NCI-H146 treated with DMSO at 0.1 percent for 48 hours (cell line): ENCODE measurements around the gene HOXA2.

Experiments
- DNase-seq: peaks from one replicate; lab custom pipeline; 2025; ENCODE audit not compliant: unreplicated experiment; lab: John Stamatoyannopoulos, UW

Gene HOXA2

GRCh38 chr7:27102581-27103442 is at the start of gene HOXA2:
Gene HOXA2, minus strand, starts transcription at chr7:27102683. Its CDS starts 183 bp downstream, at chr7:27102500.
- DNase-seq = no peak

GRCh38 chr7:27151341-27151930 is 49.0 kb upstream of the HOXA2 start:
- DNase-seq = no peak

GRCh38 chr7:27150568-27151340 is 48.3 kb upstream of the HOXA2 start:
- no peak for DNase-seq

GRCh38 chr7:27149842-27150567 is 47.5 kb upstream of the HOXA2 start:
- no peak for DNase-seq

- no peak for DNase-seq
Observed at GRCh38 chr7:27148756-27149641, 46.5 kb upstream of the HOXA2 start.

- no peak for DNase-seq
Observed at GRCh38 chr7:27148031-27148755, 45.7 kb upstream of the HOXA2 start.

- DNase-seq = peak; percentile 42
Observed at GRCh38 chr7:27147199-27148030, 44.9 kb upstream of the HOXA2 start, which contains the start of gene HOXA6. Gene HOXA6, minus strand, starts transcription at chr7:27147774. Its CDS starts 25 bp downstream, at chr7:27147749.

GRCh38 chr7:27146491-27147198 is 44.2 kb upstream of the HOXA2 start:
- no peak for DNase-seq

GRCh38 chr7:27145914-27146412 is 43.5 kb upstream of the HOXA2 start:
- DNase-seq = no peak

- no peak for DNase-seq
Observed at GRCh38 chr7:27145165-27145913, 42.9 kb upstream of the HOXA2 start.

GRCh38 chr7:27144781-27145164 is 42.3 kb upstream of the HOXA2 start:
- DNase-seq = no peak

GRCh38 chr7:27143950-27144780 is 41.7 kb upstream of the HOXA2 start:
- DNase-seq = no peak

- no peak for DNase-seq
Observed at GRCh38 chr7:27143023-27143949, 40.8 kb upstream of the HOXA2 start, which contains the start of gene HOXA5. Gene HOXA5, minus strand, starts transcription at chr7:27143681. Its CDS starts 74 bp downstream, at chr7:27143607.

GRCh38 chr7:27142580-27143022 is 40.1 kb upstream of the HOXA2 start:
- no peak for DNase-seq
